Psoas muscle (tissue), 8 donors: Measurements from ENCODE around the gene CCDC63. TPM values are rescaled to one million over a fixed set of nuclear protein-coding genes. Genes with fewer than 3 reads are reported as not detected.
A peak's percentile ranks its signal among the peaks of the same experiment; 100 is the strongest.

Experiments used
- ATAC-seq, 4 donors: fragments of 200-7000 bp; cut with Tn5 transposase; one replicate each; pipeline ENCODE4 v1.9.1; 2020; ENCODE audit warnings: moderate library complexity in 3 of 4, mild to moderate bottlenecking in 2 of 4
- DNase-seq, 2 donors: peaks; one replicate each; pipeline ENCODE4 v3.0.0-alpha.2; 2020
- H3K27ac ChIP-seq: fragments of 200-600 bp; one replicate; pipeline ENCODE4 v1.8.0; 2022
- H3K27me3 ChIP-seq, 3 donors: fragments of 200-600 bp in 1 of 3; one replicate each; pipeline versions ENCODE4 v1.6.1 to v1.8.0; 2013 to 2022; ENCODE audit warnings: low read length in 2 of 3, mild to moderate bottlenecking in 2 of 3, moderate library complexity in 1 of 3; ENCODE audit not compliant: insufficient read depth in 3 of 3
- H3K36me3 ChIP-seq, 2 donors: fragments of 200-600 bp in 1 of 2; one replicate each; pipeline versions ENCODE4 v1.6.1 to v1.8.0; 2013 to 2022; ENCODE audit warnings: low read depth in 1 of 2, mild to moderate bottlenecking in 1 of 2, moderate library complexity in 1 of 2; ENCODE audit not compliant: insufficient read depth in 1 of 2
- H3K4me1 ChIP-seq: fragments of 200-600 bp; one replicate; pipeline ENCODE4 v1.8.0; 2022
- H3K4me3 ChIP-seq: fragments of 200-600 bp; one replicate; pipeline ENCODE4 v1.8.0; 2022; ENCODE audit warnings: mild to moderate bottlenecking
- H3K9me3 ChIP-seq: fragments of 200-600 bp; one replicate; pipeline ENCODE4 v1.8.0; 2022
- WGBS, 3 donors: extraction: QIAGEN DNeasy Blood & Tissue Kit; methylation state at CpG; one replicate each; pipeline versions ENCODE4 v1.1.6 to v1.1.7; 2013; 5-methylcytosine and 5-hydroxymethylcytosine counted together
- intact Hi-C, 2 donors: fragments of 100-400 bp; cut with DNase I; formaldehyde crosslinking; loops; one replicate each; pipeline versions ENCODE4 v1.11.0 to v1.14.2; 2022
- polyA plus RNA-seq, 3 donors: library from polyadenylated mRNA; stranded (reverse); fragments of 200-250 nt; gene quantifications; one replicate each; pipeline ENCODE4 v1.2.3, GENCODE V29; 2013
- total RNA-seq, 4 donors: library from RNA; stranded (reverse); fragmentation: NEBNext Ultra II Directional in 2 of 4; extraction: Animal tissue kit (Norgen Biotek cat#: 25700) in 2 of 4; gene quantifications; one replicate each; pipeline versions ENCODE4 v1.2.1 to v1.2.4, GENCODE V29; 2021 to 2023
- TF ChIP-seq, protein P1 (sequence below): fragments of 200-600 bp; IDR thresholded peaks from one replicate; pipeline ENCODE4 v1.8.0; 2022; ENCODE audit warnings: antibody characterized with exemption
- donor health status: healthy with polysubstance abuse.
- donor health status: DM: no; HTN: no; CAD: no; lungs with moderate emphysema.
- donor health status: Bipolar disorder and iron deficiency.
- donor health status: healthy.
- donor health status: DM: yes; HTN: yes; CAD: no.
- donor health status: DM: no; HTN: no; CAD: no.
- donor health status: DM: no; HTN: no; CAD: no.
- donor health status: DM: yes; HTN: yes; CAD: no.

The CCDC63 gene
- total and polyA plus RNA-seq, 7 donors, result not detected

DNA sequence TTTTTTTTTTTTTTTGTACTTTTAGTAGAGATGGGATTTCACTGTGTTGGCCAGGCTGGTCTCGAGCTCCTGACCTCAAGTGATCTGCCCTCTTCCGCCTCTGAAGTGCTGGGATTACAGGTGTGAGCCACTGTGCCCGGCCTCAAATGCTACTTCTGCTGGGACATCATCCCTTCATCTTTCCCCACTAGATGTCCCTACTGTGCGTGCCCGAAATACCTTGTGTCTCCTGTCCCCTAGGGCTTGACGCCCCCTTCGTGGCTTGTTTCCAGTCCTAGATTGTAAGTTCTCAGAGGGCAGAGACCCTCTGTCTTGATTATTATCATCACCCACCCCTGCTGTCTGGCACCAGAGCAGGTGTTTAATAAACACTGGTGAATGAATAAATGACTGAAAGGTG is 14.9 kb downstream of the CCDC63 start:
- DNase-seq (no peak), ATAC-seq (no peak)
- Histone ChIP-seq H3K36me3 (no peaks in the 10 kb centered on the region), H3K4me3 (no peak overlapping the region), H3K9me3 (no peaks in the 10 kb centered on the region), H3K4me1 (no peaks in the 10 kb centered on the region), H3K27ac (no peak overlapping the region), H3K27me3 (no peaks in the 10 kb centered on the region)
- intact Hi-C loops, result no loop called here
- WGBS, 3 donors, result 80 to 83% (median 82%) methylated on average over 7 of the region's 7 CpGs
- TF ChIP-seq, protein P1, sequence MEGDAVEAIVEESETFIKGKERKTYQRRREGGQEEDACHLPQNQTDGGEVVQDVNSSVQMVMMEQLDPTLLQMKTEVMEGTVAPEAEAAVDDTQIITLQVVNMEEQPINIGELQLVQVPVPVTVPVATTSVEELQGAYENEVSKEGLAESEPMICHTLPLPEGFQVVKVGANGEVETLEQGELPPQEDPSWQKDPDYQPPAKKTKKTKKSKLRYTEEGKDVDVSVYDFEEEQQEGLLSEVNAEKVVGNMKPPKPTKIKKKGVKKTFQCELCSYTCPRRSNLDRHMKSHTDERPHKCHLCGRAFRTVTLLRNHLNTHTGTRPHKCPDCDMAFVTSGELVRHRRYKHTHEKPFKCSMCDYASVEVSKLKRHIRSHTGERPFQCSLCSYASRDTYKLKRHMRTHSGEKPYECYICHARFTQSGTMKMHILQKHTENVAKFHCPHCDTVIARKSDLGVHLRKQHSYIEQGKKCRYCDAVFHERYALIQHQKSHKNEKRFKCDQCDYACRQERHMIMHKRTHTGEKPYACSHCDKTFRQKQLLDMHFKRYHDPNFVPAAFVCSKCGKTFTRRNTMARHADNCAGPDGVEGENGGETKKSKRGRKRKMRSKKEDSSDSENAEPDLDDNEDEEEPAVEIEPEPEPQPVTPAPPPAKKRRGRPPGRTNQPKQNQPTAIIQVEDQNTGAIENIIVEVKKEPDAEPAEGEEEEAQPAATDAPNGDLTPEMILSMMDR, result no peak

DNA sequence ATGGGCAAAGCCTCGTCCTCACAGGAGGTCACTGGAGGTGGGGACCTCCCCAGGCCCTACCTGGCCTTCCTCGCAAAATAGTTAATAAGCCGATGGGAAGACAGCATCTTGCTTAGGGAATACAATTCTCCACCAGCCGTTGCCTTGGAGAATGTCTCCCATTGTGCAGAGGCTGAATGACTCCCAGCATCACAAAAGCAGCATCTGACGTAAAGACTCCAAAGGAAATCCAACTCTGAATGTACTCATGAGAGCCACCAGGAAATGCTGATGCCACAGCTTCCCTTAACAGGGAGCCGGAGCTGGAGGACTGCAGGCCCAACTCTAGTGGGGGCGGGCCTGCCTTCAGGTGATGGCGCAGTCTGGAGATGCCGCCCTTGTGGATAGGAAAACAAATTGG is 15.5 kb downstream of the CCDC63 start:
- Histone ChIP-seq H3K9me3 (no peaks in the 10 kb centered on the region), H3K36me3 (no peaks in the 10 kb centered on the region), H3K4me3 (no peak overlapping the region), H3K27me3 (no peaks in the 10 kb centered on the region), H3K4me1 (no peaks in the 10 kb centered on the region), H3K27ac (no peak overlapping the region)
- WGBS, 3 donors, result 85 to 86% (median 85%) methylated on average over 9 of the region's 9 CpGs
- intact Hi-C loops, result no loop called here
- ATAC-seq (no peak), DNase-seq (no peak)
- TF ChIP-seq, protein P1, result no peak

DNA sequence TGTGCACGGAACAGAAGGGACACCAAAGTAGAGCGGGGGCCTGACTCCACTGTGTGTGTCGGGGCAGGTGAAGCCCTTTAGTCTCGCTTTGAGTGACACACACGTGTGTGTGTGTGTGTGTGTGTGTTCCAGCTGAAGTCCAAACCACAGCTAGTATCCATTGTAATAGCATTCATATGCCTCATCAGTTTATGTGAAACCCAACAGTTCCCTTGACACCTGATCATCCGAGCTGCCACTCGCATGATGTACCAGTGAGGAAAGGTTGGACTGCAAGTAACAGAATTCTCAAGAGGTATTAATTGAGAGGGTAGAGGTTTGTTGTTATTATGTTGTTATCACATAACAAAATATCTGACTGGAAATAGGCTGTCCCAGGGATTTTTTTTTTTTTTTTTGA is 16.4 kb downstream of the CCDC63 start:
- DNase-seq (no peak), ATAC-seq (peak in 1 of 4 donors; percentile 66)
- TF ChIP-seq, protein P1, result no peak
- intact Hi-C loops, result no loop called here
- WGBS, 3 donors, result 65 to 81% (median 77%) methylated on average over 7 of the region's 7 CpGs
- no peaks in the 10 kb centered on the region for H3K27me3 ChIP-seq
- H3K36me3 ChIP-seq, result no peaks in the 10 kb centered on the region
- H3K4me3 ChIP-seq, result no peak overlapping the region
- no peaks in the 10 kb centered on the region for H3K4me1 ChIP-seq
- H3K27ac ChIP-seq, result no peak overlapping the region
- H3K9me3 ChIP-seq, result no peaks in the 10 kb centered on the region

DNA sequence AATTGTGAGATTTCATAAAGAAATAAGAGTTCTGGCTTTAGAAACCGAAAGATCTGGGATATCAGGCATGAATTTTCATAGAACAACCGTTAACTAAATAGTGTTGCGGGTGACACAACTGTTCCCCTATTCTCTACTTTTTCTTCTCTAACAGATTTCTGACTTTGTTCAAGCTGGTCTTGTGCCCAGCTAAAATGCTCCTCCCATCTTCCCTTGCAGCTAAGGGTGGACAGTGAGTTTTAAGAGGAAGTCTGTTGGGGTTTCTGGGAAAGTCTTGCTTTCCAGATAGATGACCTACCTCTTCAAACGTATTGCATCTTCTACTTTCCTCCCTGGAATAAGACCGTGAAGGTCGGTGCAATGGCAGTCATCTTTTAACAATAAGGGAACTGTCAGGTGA is 18.7 kb downstream of the CCDC63 start:
- no peak overlapping the region for H3K27ac ChIP-seq
- H3K27me3 ChIP-seq, result no peaks in the 10 kb centered on the region
- no peaks in the 10 kb centered on the region for H3K36me3 ChIP-seq
- intact Hi-C loops, result no loop called here
- no peak overlapping the region for H3K4me3 ChIP-seq
- TF ChIP-seq, protein P1, result no peak
- WGBS, 3 donors, result 84 to 89% (median 86%) methylated on average over 6 of the region's 6 CpGs
- H3K4me1 ChIP-seq, result no peaks in the 10 kb centered on the region
- DNase-seq (no peak), ATAC-seq (no peak)
- H3K9me3 ChIP-seq, result no peaks in the 10 kb centered on the region

DNA sequence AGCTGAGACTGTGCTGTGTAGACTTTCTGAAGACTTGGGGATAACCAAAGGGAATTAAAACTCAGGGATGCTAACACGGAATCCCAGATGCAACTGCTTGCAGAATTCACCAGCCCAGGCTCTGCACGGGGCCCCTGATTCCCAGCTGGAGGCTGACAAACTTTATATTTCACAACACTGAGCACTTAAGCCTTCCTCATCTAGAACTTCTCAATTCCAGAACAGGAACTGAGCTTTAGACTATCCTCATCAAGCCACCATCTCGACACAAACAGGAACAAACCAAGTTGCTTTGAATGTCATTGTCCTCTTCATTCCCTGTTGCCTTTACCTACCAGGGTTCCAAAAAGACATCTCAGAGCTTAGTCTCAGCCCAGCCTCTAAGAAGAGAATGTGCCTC is 22.2 kb downstream of the CCDC63 start:
- intact Hi-C loops, result no loop called here
- Histone ChIP-seq H3K9me3 (no peaks in the 10 kb centered on the region), H3K27ac (no peak overlapping the region), H3K4me3 (no peak overlapping the region), H3K4me1 (no peaks in the 10 kb centered on the region), H3K36me3 (no peaks in the 10 kb centered on the region), H3K27me3 (no peaks in the 10 kb centered on the region)
- DNase-seq, result no peak
- TF ChIP-seq, protein P1, result no peak
- 61 to 77% (median 68%) methylated on average over 3 of the region's 3 CpGs for WGBS, 3 donors
- ATAC-seq, result no peak
